22Rv1 (cell line): ENCODE measurements around the gene PELI1.
"Not testable (repeated sequence)": the region's sequence is repeated elsewhere in the genome, so short reads cannot be mapped to it uniquely, and the experiment has no call there.

Experiments
- CTCF ChIP-seq: fragments of 450-650 bp; IDR thresholded peaks from 2 replicates; pipeline ENCODE4 v1.5.1; 2017; ENCODE audit warnings: mild to moderate bottlenecking
- ZFX ChIP-seq: fragments of 450-650 bp; IDR thresholded peaks from 2 replicates; pipeline ENCODE4 v1.6.1; 2017; ENCODE audit warnings: antibody characterized with exemption, borderline replicate concordance

- TF ChIP-seq CTCF, ZFX: not testable (repeated sequence)
These were observed 64.5 kb downstream of the PELI1 start for GRCh38 chr2:64079688-64080087.
